CD4-positive, alpha-beta T cell treated with Interleukin-21 for 1 hour (primary cell): ENCODE data around the gene PCK1.

Experiments used
- DNase-seq: peaks from one replicate; pipeline ENCODE4 v3.0.0-alpha.2; 2020

PCK1 gene

DNA sequence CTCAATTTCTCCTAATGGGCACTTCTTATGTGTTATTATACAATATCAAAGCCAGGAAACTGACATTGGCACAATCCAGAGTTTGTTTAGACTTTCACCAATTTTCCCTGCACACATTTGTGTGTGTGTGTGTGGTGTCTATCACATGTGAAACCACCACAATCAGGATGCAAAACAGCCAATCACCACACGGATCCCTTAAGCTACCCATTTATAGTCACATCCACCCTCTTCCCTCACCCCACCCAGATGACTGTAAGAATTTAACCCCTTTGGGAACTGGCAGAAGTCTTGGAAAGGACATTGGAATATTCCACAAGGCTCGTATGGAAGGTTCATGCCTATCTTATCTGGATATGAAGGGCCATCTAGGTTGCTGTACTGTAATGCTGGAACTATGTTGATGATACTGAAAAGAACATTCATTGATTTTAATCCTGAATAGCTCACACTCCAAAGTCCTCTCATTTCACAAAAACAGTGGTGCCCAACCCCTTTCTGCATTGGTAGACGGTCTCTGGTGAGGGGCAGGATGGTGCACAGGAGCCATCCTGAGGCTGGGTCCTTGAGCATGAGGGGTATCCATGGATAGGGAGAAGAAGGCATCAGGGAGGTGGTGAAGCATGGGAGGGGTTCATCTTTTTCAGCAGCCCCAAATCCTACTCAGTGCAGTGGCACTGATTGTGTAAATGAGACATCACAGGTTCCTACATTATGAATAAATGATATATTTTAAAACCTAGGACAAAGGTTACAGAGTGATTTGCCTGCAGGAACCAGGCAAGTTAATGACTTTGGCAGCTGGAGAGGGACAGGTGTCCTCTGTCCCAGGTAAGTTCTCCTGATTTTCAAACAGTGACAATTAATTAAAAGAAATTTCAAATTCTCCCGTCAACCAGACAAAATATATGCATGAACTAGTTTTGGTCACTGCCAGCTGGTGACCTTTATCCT lies 23.9 kb upstream of the PCK1 start:
- DNase-seq: no peak

DNA sequence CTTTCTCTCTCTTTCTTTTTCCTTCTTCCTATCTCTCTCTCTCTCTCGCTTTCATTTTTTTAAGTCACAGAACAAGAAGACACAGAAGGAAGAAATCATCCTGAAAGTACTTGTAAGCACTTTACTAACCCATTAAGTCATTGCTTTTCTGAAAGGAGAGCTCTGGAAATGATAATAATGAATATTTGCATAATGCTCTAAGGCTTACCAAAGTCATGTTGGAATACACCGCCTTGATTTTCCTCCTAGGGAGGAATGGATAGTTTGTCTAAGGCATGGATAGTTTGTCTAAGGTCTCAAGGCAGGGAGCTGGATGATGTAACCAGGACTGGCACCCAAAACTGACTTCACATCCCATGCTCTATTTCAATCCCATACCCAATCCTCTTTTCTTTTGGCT lies 23.1 kb upstream of the PCK1 start:
- no peak for DNase-seq

DNA sequence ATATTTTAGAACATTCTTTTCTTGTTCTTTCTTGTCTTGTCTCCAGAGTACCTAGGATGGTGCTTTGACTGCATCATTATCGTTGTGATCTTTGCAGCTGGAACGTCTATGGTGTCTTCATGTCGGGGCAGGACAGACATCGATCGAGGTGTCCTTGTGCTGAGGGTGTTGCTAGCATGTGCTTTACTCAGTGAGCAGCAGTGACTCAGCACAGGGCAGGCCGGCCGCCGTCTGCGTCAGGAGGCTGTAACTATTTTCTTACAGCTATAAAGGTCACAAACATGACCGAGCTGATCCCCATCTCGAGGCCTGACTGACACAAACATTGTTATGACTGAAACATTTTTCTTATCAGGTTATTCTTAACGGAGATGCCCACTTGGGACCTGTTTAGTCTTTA lies 21.0 kb upstream of the PCK1 start:
- DNase-seq: no peak

DNA sequence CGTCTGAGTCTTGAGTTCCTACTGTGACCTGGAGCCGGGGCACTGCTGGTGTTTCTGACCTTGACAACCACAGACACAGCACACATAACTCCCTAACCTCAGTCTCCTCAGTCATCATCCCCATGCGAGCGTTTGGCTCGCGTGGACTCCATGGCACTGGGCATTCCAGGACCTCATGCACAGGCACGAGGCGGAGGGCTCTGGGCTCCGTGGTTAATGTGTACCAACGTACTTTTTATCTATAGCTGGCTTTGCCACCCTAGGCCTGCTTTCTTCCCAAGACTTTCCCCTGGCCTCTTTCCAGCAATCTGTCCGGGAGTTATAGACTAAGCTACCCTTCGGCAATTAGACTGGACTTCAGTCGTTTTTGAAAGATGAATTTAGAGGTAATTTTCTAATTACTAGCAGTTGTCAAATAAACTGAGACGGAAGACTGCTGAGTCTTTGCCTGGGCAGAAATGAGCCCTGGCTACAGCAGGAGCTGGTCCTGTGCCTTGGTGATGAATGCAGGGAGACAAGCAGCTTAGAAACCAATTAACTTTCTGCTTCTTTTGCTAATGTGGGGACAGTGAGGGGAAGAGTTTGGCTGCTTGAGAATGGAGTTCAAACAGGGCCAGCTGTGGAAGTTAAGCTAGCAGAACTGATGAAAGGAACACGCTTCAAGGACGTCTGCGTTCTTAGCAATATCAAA lies 19.9 kb upstream of the PCK1 start:
- DNase-seq: no peak

DNA sequence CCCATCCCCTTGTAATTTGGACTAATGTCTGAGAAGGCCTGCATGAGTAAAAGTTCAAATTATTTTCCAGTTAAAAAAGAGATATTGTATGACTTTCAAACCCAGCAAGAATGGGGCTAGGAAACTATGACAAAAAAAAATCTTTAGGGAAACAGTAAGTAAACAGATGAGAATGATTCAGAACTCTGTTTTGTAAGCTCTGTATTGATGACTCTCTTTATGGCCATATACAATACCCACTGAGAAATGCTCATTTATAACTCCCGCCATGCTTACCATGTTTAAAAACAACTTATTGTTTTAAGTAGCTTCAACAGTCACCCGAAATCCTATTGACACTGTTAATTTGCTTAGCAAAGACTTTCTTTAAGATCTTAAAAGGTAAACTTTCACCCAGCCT lies 17.2 kb upstream of the PCK1 start:
- no peak for DNase-seq

DNA sequence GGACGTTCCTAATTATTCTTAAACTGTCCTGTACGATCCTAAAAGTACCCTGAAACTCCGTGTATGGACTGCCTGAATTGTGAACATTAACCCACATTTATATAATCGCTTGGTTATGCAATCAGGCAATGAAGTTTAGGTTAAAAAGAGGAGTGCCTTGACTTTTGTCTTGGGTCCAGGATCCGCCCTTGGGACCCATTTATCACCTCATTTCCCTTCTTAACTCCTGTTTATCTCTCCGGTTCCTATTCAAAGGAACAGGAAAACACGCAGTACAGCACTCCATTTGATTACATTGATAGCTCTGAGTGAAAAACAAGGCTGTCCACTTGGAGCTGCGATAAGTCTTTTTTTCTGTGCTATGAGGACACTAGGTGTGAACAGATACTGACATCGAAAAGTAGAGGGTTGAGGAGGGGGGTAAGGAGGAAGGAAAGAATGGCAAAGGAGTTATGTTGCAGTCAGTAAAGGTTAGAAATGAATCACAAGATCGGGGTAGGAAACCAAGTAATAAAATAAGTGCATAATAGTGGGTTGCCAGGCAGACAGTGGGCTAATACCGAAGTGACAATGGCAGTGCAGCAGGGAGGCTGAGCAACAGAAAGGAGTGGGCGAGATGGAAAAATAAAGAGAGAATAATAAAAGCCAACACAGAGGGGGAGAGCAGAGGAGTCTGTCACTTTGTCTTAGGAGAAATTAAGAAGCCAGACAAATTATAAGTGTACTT lies 15.9 kb upstream of the PCK1 start:
- no peak for DNase-seq

DNA sequence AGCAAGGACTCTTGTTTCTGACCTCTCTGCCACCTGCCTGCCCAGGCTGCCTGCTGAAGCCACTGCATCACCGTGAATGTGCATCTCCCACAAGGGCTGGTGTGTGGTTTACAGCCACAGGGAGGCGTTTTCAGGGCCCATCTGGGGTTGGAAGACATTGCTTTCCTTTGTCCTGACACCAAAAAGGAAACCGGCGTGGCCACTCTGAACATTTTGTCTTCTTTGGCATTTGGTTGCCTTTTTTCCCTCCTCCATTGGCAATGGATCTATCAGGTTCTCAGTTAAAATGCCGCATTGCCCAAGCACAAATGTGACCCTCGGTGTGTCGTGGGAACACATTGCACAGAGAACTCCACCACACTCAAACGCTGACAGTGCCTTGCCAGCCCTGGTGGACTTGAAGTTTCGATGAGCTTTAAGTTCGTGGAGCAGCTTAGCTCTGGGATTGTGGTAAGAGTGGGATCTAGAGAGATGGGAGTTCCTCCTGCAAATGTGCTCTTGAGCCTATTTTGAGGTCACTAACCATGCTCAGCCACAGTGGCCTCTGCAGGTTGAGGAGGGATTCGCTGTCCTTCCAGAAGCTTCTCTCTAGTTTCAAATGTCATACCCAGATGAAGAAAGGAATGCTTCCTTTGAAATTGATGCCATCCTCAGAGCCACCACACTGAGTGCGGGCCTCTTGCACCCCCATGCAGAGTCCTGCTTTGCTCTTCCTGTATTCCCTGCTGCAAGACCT lies 14.8 kb upstream of the PCK1 start:
- DNase-seq: no peak

DNA sequence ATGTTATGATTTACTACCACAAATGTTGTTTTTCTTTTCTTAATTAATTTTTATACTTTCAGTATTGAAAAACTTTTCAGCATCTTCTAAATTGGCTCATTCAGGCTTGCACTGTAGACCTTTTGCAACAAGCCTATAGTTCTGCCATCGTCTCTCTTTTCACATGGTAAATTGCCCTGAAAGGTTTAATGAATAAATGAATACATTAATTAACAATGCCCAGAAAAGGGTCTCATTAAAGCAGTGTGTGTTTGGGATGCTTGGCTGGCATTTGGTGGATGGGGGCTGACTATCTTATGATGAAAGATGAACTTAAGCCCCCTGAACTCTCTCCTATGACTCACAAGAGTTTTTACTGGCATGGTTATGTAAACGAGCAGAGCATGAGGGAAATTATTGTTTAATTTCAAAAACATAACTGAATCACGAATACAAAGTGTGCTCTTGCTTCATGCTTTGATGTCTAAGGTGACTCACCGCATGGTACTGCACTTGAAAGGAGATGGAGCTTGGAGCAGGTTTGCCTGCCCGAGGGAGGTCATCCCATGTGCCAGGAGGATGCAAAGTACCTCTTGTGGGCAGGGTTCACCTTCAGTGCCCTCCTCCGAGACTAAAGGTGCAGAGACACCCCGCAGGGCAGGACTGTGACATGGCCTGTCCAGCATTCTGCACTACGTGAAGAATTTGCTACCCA lies 13.8 kb upstream of the PCK1 start:
- DNase-seq: no peak

DNA sequence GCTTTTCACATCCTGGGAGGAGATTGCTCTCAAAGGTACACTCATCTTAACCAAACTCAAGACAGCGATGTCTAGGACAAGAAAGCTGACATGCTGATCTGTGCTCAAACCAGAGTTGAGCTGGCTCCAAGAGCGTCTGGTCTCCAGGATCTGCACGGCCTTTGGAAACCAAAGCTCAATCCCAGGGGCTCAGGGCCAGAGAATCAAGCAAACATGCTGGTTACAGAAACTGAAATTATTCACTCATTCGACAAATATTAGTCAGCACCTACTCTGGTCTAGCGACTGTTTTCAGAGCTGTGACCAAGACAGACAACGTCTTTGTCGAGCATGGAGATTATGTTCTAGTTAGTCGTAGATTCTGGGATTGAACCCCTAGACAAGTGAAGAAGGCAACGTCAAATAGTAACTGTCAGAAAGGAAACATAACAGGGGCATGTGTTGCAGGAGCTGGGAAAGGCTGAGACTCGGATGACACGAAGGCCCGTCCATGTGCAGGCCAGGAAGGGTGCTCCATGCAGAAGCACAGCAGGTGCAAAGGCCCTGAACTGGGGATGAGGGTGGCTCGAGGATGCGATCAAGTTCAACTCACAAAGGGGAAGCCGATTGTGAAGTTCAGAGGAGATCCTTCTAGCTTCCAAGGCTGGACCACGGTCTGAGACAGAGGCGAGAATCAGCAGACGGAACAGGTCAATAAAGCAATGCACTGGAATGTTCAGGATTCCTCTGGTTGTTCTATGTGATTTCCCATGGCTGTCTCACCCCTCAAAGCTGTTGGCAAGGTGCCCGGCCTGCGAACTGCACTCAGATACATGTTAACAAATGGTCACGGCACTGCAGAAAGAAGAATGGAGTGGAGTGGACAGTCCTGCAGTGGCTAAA lies 12.5 kb upstream of the PCK1 start:
- no peak for DNase-seq

DNA sequence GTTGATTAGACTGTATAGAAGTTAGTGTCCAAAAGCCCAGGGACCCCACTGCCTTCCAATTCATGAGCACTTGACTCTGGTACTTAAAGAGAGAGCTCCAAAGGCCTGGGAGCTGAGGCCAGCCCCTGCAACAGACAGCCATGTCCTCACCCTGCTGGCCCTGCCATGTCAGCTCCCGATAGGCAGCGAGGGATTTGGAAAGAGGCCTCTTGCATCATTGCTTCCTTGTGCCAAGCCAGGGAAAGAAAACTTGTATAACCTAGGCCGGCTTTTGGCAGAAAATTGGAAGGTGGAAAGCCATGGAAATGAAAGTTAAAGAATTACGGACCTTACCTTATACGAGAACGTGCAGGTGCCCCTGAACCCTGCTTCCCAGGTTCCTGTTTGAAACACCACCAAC lies 8.4 kb upstream of the PCK1 start:
- no peak for DNase-seq

DNA sequence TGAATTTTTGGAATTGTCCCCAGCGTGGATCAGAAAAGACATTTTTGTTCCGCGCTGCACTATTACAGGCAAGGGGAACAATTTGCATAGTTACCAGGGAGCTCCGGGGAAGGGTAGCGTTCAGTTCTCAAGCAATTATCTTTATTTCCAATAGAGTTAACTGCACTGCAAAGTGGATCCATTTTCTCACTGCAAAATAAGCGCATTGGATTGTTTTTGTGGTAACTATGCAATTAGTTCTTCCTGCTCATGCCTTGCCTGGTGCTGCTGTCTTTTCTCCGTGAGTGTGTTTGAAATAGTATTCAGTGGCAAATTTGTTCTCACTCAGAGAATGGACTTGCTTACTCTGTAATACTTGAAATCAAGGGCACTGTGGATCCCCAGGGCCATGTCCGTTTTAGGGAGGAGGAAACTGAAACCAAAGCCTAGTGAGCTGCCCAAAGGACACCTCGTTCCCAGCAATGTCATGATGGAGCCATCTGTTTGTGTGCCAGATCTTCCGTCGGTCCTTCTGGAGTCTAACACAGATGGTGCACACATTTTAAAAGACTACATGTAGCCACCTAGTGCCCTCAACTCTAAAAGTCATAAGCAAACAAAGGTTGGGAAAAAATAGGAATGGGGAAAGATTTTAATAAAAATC lies 7.4 kb upstream of the PCK1 start:
- DNase-seq: no peak

DNA sequence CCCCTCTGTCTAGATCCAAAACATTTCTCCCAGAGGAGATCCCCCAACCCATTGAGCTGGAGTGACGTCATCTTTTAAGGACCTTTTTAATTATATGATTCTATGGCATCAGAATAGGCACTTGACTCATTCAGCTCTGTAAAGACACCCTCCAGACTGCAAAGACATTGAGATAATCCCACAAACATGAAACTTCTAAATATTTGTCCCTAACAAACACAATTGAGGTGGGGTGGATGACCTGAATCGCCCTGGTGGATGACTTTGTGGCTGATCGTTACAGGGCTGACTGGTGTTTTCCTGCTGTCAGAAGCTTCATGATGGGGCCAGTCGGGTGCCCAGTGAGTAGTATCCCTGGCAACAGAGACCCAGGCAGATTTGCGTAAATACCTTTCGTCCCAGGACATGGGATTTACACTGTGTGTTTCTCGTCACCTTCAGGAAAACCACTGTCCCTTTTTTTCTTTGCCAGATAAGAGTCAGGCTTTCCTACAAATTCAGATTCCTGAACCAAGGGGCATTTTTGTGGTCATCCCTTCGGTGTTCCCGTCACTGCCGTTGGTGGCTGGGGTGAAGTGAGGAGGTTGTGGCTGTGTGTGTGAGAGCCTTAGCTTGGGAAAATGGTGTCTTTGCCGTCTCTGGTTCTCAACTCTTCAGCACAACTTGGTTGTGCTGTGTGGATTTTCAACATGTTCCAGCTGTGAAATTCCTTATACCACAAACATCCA lies 5.3 kb upstream of the PCK1 start:
- no peak for DNase-seq

DNA sequence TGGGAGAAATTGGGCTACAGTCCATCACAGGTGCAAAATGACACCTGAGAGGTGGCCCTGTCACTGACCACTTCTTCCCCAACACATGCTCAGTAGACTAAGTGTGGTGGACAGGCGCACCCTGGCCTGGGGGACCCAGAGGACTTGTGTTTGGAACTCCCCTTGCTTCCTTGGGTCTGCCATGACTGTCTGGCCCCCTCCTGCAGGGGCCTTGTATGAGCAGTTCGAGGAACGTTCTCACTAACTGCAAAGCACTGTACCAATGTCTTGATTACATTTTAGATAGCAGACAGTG lies 4.0 kb upstream of the PCK1 start:
- no peak for DNase-seq

DNA sequence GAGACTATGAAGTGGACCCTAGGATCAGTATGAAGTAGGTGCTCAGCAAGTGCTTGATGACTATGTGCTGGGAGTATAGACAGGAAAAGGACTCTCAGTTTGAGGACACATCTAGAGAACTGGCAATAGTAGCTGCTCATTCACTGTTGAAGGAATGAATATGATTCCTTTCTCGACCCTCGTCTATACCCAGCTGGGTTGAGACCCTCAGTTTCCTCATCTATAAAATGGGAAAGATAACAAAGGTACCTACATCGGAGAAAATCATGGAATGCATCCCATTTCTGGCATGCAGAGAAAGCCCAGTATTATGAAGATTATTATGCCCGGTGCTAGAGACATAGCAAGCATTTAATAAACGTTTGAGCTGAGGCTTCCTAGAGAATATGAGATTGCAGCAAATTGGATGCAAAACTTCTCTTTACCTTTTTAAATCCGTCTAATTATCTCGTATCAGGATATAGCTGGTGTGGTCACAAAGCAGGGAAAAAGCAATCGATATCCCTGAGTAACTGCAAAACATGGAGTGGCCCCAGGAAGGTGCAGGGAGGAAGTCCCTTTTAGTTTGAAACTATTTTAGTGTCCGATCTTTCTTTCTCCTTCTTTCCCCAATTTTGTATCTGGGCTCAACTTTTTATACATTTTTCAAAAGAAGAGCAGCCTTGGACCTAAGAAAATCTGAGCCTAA lies 2.8 kb upstream of the PCK1 start:
- no peak for DNase-seq

DNA sequence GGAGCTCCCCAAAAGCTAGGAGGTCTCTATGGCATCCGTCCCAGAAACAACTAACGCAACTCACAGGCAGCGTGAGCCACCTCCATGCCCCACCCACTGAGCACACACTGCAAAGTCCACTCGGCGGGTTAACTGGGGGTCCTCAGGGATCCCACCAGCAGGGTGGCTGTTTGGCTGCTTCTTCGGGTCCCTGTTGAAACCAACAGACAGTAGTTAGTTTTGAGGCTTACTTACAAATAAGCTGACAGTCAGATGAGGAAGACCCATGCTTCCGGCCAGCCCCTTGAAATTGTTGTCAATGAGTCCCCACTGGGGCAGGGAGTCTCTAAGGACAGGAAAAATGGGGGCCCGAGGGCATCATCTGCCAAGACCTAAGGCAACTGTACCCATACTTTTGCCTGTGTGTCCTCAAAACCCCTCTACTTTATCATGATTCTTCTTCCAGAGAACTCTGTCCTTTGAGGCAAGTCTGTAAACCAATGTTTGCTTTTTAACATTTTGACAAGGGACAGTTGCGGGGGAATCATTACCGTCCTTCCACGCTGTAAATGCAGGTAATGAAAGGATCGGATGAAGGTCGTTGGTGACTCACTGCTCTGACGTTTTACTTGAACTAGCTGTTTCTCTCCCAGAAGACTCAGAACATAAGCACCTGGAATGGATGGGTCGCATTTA lies 2.2 kb upstream of the PCK1 start:
- DNase-seq: no peak

DNA sequence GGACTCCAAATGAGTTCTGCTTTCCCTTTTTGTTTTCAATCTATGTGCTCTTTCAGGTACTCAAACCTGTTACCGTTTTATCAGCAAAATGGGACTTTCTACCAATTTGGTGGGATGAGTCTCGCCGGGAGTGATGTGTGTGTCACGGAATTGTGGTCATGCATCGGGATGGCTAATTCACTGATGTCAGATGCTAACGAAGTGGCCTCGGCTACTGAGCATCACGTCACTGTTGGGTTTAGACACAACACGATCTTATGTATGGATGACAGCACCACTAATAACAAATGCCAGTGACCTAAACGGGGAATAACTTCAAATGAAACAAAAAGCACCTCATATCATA lies 1.6 kb upstream of the PCK1 start:
- no peak for DNase-seq

DNA sequence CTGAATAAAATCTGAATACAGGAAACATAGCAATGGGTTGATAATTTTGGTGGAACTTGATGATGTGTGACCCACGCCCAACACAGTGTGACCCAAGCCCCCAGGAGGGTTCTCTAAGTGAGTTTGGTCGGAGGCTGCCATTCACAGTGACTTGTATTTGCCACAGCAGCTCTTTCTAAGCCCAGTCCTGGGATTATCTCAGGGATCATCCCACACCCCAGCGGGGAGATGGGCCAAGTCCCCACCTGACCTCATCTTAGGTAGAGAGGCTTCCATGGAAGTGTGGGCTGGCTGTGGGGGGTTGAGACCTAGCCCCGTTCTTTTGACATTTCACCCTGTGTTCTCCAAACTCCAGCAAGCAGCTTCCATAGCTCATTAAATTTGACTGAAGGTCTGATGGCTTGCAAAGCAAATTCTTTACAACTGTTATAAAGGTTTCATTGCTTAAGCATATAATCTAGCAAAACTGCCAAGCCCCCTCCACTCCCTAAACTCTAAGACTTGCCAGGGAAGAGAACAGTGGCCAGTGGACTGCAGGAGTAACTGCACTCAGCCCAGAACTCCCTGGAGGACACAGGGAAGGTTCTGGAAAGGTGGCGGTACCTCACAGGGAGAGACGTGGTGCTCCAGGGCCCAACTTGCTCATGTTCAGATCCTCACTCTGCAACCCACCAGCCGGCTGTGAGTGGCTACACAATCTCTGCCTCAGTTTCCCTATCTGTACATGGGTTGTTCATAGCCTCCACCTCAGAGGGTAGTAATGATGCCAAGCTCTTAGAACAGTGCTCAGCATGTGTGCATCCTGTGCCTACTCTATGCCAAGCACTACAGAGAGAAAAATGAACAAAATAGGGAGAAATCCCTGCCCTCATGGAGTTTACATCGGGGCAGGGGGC lies 1.0 kb upstream of the PCK1 start:
- DNase-seq: no peak
